GM12878 (cell line): Measurements from ENCODE around the gene LMBR1. TPM values are rescaled to one million over a fixed set of nuclear protein-coding genes. Genes with fewer than 3 reads are reported as not detected.

Experiments
- ATAC-seq: fragments of 200-7000 bp; cut with Tn5 transposase; 3 replicates; pipeline ENCODE4 v1.9.1; 2020; ENCODE audit warnings: mild to moderate bottlenecking, moderate library complexity
- BruUV-seq: library from RNA; stranded (reverse); fragments of 400-500 nt; replicated peaks from 2 replicates; lab custom pipeline; 2021; lab: Mats Ljungman, UMichigan
- CTCF ChIA-PET: fragments of 300-600 bp; sonication (Branson Sonifier 250); formaldehyde crosslinking; extraction: SDS; loops from one replicate; lab custom pipeline; 2021; ENCODE audit warnings: inconsistent platforms; lab: Yijun Ruan, JAX
- POLR2A ChIA-PET: fragments of 350-600 bp; formaldehyde crosslinking; extraction: SDS; loops from one replicate; lab custom pipeline; 2021; ENCODE audit warnings: inconsistent platforms; lab: Charles Lee
- RAD21 ChIA-PET: fragments of 300-600 bp; sonication (Branson Sonifier 250); formaldehyde crosslinking; loops from one replicate; lab custom pipeline; 2023; ENCODE audit warnings: antibody characterized with exemption; ENCODE audit not compliant: unreplicated experiment; lab: Charles Lee
- SMC1A ChIA-PET: fragments of 300-600 bp; sonication (Branson Sonifier 250); formaldehyde crosslinking; loops from one replicate; lab custom pipeline; 2023; ENCODE audit not compliant: unreplicated experiment, uncharacterized antibody; lab: Charles Lee
- DNase-seq: peaks from one replicate; pipeline ENCODE4 v3.0.0-alpha.2; 2011; ENCODE audit warnings: low read depth, low spot score
- FAIRE-seq: peaks from 3 replicates; lab custom pipeline; 2011; peaks lifted over from hg19 to GRCh38; lab: Jason Lieb, UNC
- H2AFZ ChIP-seq: 2 replicates; pipeline ENCODE4 v1.6.0; 2011; ENCODE audit warnings: low read depth, low read length, control low read depth; ENCODE audit not compliant: control insufficient read depth
- H3K27ac ChIP-seq: 2 replicates; pipeline ENCODE4 v1.5.1; 2011; ENCODE audit warnings: control low read depth; ENCODE audit not compliant: control insufficient read depth, insufficient read depth
- H3K27me3 ChIP-seq, 2 experiments: replicated peaks in 1 of 2; 2 replicates each; pipeline versions ENCODE4 v1.6.0 to v1.6.1; 2011; ENCODE audit warnings: low read length in 1 of 2; ENCODE audit not compliant: control insufficient read depth in 2 of 2, insufficient read depth in 2 of 2
- H3K36me3 ChIP-seq, 2 experiments: 2 replicates each; pipeline ENCODE4 v1.5.1; 2011; ENCODE audit warnings: low read length in 1 of 2; ENCODE audit not compliant: control insufficient read depth in 2 of 2, insufficient read depth in 2 of 2
- H3K4me1 ChIP-seq: 2 replicates; pipeline ENCODE4 v1.6.1; 2011; ENCODE audit warnings: mild to moderate bottlenecking, low read length, moderate library complexity, mixed read lengths; ENCODE audit not compliant: control insufficient read depth, insufficient read depth
- H3K4me2 ChIP-seq: 2 replicates; pipeline ENCODE4 v1.6.0; 2011; ENCODE audit warnings: control low read depth; ENCODE audit not compliant: control insufficient read depth, insufficient read depth
- H3K4me3 ChIP-seq: fragments of 200-600 bp; sonication (generic); 2 replicates; pipeline ENCODE4 v1.5.1; 2016
- H3K79me2 ChIP-seq: 2 replicates; pipeline ENCODE4 v1.6.0; 2011; ENCODE audit warnings: low read length; ENCODE audit not compliant: control insufficient read depth, insufficient read depth
- H3K9ac ChIP-seq: 2 replicates; pipeline ENCODE4 v1.8.0; 2011; ENCODE audit warnings: low read length, control low read depth, mixed read lengths; ENCODE audit not compliant: control insufficient read depth, insufficient read depth
- H3K9me3 ChIP-seq: replicated peaks from 3 replicates; pipeline ENCODE4 v1.5.1; 2011; ENCODE audit warnings: mild to moderate bottlenecking, low read length; ENCODE audit not compliant: control insufficient read depth, insufficient read depth
- H4K20me1 ChIP-seq: 2 replicates; pipeline ENCODE4 v1.6.0; 2011; ENCODE audit not compliant: control insufficient read depth, insufficient read depth
- ATF2 ChIP-seq: IDR thresholded peaks from 2 replicates; pipeline ENCODE4 v1.6.1; 2012; ENCODE audit warnings: low read length, inconsistent platforms
- BCL11A ChIP-seq: IDR thresholded peaks from 2 replicates; pipeline ENCODE4 v1.6.1; 2011; ENCODE audit warnings: low read depth, low read length
- CREM ChIP-seq: IDR thresholded peaks from 2 replicates; pipeline ENCODE4 v1.6.1; 2014; ENCODE audit warnings: antibody characterized with exemption, low read depth
- EZH2 ChIP-seq: IDR thresholded peaks from 2 replicates; pipeline ENCODE4 v1.6.1; 2012; ENCODE audit warnings: low read depth, mild to moderate bottlenecking, control low read depth, inconsistent platforms, low read length, borderline replicate concordance; ENCODE audit not compliant: control insufficient read depth
- GABPA ChIP-seq: IDR thresholded peaks from 2 replicates; pipeline ENCODE4 v1.6.1; 2014; ENCODE audit warnings: antibody characterized with exemption, low read depth, mild to moderate bottlenecking, inconsistent platforms
- IKZF1 ChIP-seq: fragments of 450-650 bp; conservative IDR thresholded peaks from 2 replicates; pipeline ENCODE4 v1.6.1; 2017; ENCODE audit warnings: antibody characterized with exemption, mild to moderate bottlenecking
- IRF4 ChIP-seq: IDR thresholded peaks from 2 replicates; pipeline ENCODE4 v1.6.1; 2011; ENCODE audit warnings: low read depth, low read length
- JUND ChIP-seq: IDR thresholded peaks from 2 replicates; pipeline ENCODE4 v1.6.1; 2012; ENCODE audit warnings: low read depth, mild to moderate bottlenecking, low read length, improper control_type of control experiment, moderate library complexity
- LARP7 ChIP-seq: fragments of 450-650 bp; IDR thresholded peaks from 2 replicates; pipeline ENCODE4 v1.6.1; 2017; ENCODE audit warnings: mild to moderate bottlenecking
- MAX ChIP-seq: IDR thresholded peaks from 2 replicates; pipeline ENCODE4 v1.6.1; 2012; ENCODE audit warnings: low read depth, low read length, improper control_type of control experiment
- MXI1 ChIP-seq: fragments of 150-350 bp; IDR thresholded peaks from 2 replicates; pipeline ENCODE4 v1.6.1; 2011; ENCODE audit warnings: low read depth, mild to moderate bottlenecking, inconsistent platforms, low read length, improper control_type of control experiment
- NFIC ChIP-seq: IDR thresholded peaks from 2 replicates; pipeline ENCODE4 v1.6.1; 2012; ENCODE audit warnings: low read depth, mild to moderate bottlenecking, inconsistent platforms, low read length, moderate library complexity
- RELA ChIP-seq: fragments of 450-650 bp; IDR thresholded peaks from 2 replicates; pipeline ENCODE4 v1.8.0; 2014; ENCODE audit warnings: borderline replicate concordance; ENCODE audit not compliant: partially characterized antibody
- TCF7 ChIP-seq: IDR thresholded peaks from 2 replicates; pipeline ENCODE4 v1.6.1; 2014; ENCODE audit warnings: antibody characterized with exemption, borderline replicate concordance
- ZZZ3 ChIP-seq: IDR thresholded peaks from 2 replicates; pipeline ENCODE4 v1.6.1; 2011; ENCODE audit warnings: low read depth; ENCODE audit not compliant: control insufficient read depth, insufficient read length
- WGBS: methylation state at CpG from one replicate; pipeline ENCODE4 v1.1.6; 2016; ENCODE audit warnings: low lambda C conversion rate; ENCODE audit not compliant: insufficient replicate concordance, insufficient coverage; ENCODE audit errors: missing lambda C conversion rate; 5-methylcytosine and 5-hydroxymethylcytosine counted together
- in situ Hi-C: fragments of 300-500 bp; cut with MboI; formaldehyde crosslinking; loops from 9 replicates; pipeline ENCODE4 v1.14.3; 2018; ENCODE audit warnings: mixed read lengths
- intact Hi-C: fragments of 100-400 bp; cut with micrococcal nuclease; formaldehyde crosslinking; loops from one replicate; pipeline ENCODE4 v1.14.2; 2022; ENCODE audit not compliant: unreplicated experiment
- polyA plus RNA-seq, 11 experiments: library from polyadenylated mRNA; depleted of rRNA in 4 of 11; unstranded in 6 of 11; stranded (reverse) in 5 of 11; fragments of >200 nt; fragmentation: Nextera tagmentation in 4 of 11; fragmentation: Illumina TruSeq in 1 of 11; extraction: Ambion mirVana in 4 of 11; extraction: Trizol in 1 of 11; gene quantifications; 1 replicate in 1 of 11; 2 replicates in 10 of 11; pipeline versions ENCODE4 v1.2.1 to v1.2.3, GENCODE V29; 2011 to 2016; ENCODE audit warnings: inconsistent platforms in 2 of 11, missing spikeins in 2 of 11, low read depth in 1 of 11
- total RNA-seq, 4 experiments: library from RNA; depleted of rRNA in 3 of 4; stranded (reverse); fragments of >200 nt in 3 of 4; fragmentation: Illumina TruSeq in 1 of 4; extraction: Trizol in 1 of 4; gene quantifications; 2 replicates each; pipeline versions ENCODE4 v1.2.1 to v1.2.3, GENCODE V29; 2013 to 2021
- TF ChIP-seq, protein P1 (sequence below): IDR thresholded peaks from 2 replicates; pipeline ENCODE4 v1.6.1; 2012; ENCODE audit warnings: low read depth, low read length, improper control_type of control experiment

The LMBR1 gene
- total and polyA plus RNA-seq, 10 of the 15 experiments (the other 5 are each of a cell fraction or from before 2014, with no cell fraction given) = 4.0 to 63.5 (median 28.8) TPM

DNA sequence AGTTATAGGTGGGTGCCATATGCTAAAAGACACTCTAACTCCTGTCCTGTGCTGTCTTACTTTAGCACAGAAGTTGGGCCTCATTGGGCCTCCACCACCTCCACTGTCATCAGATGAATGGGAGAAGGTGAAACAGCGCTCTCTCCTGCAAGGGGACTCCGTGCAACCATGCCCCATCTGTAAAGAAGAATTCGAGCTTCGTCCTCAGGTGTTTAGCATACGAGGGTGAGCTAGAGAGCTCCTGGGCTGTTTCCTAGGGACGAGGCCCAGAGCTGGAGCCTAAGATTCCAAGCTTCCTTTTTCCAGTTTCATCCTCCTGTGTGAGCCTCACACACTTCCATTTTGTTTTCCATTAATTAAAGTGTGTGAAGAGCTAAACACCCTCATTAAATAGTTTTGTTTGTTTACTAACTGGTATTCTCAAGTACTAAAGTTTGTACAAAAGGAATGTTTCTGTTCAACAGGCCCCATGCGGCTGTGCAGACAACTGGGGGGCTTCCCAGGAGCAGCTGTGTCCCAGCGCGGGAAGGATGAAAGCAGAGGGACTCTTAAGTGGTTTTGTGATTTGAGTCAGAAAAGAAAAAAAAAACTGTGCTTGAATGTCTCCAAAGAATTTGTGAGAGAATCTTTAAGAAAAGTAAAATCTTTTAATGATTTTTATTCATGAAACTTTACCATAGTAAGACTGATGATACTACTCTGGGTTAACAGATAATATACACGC is 238.3 kb downstream of the LMBR1 start:
- Histone ChIP-seq H3K9ac (no peak overlapping the region), H2AFZ (peak overlapping the region; percentile 15; the same call in 1 of the 2 replicates), H4K20me1 (no peaks in the 10 kb centered on the region), H3K27ac (no peak overlapping the region; the same call in 1 of the 2 replicates), H3K9me3 (no peaks in the 10 kb centered on the region), H3K79me2 (no peaks in the 10 kb centered on the region), H3K4me3 (no peak overlapping the region), H3K36me3 (no peaks in the 10 kb centered on the region), H3K27me3 (no peaks in the 10 kb centered on the region), H3K4me1 (peaks cover 22% of the 10 kb centered on the region), H3K4me2 (no peak overlapping the region; the same call in 1 of the 2 replicates)
- no TSS peak for BruUV-seq
- ATAC-seq (peak; percentile 58), DNase-seq (no peak), FAIRE-seq (no peak)
- 59% methylated on average over 10 of the region's 10 CpGs for WGBS
- in situ Hi-C loops = no loop called here
- RAD21 ChIA-PET = interaction anchor here (1.2 to 2.4 kb wide), 3 partner anchors 13 to 126 kb away, joined by 4 to 11 read pairs (median 4); partner anchors contain the start of gene RNF32
- POLR2A ChIA-PET = interaction anchor here (0.6 to 2.2 kb wide), 3 partner anchors 11 to 82 kb away, joined by 3 to 9 read pairs (median 3); partner anchors contain the start of gene RNF32
- intact Hi-C loops = no loop called here
- SMC1A ChIA-PET = interaction anchor here (0.6 to 2.3 kb wide), 5 partner anchors 12 to 162 kb away, joined by 3 to 13 read pairs (median 4); partner anchors contain the start of gene RNF32
- CTCF ChIA-PET = interaction anchor here (1.0 to 2.6 kb wide), 4 partner anchors 13 to 162 kb away, joined by 3 to 10 read pairs (median 5); no protein-coding TSS in a partner anchor
- TF ChIP-seq LARP7 = no peak
- no peak for TF ChIP-seq BCL11A
- TF ChIP-seq ATF2 = no peak
- peak; percentile 96 for TF ChIP-seq TCF7
- no peak for TF ChIP-seq RELA
- TF ChIP-seq IKZF1 = peak; percentile 32; the same call in 1 of the 2 replicates
- no peak for TF ChIP-seq MXI1
- peak; percentile 64; the same call in 1 of the 2 replicates for TF ChIP-seq IRF4
- no peak for TF ChIP-seq EZH2
- peak; percentile 32; the same call in 1 of the 2 replicates for TF ChIP-seq CREM
- TF ChIP-seq JUND = peak; percentile 42; the same call in 1 of the 2 replicates
- TF ChIP-seq MAX = no peak
- peak; percentile 63 for TF ChIP-seq NFIC
- TF ChIP-seq ZZZ3 = no peak
- TF ChIP-seq GABPA = 0 out of 2 replicates have a peak, but pooled peaks have one; percentile 23
- TF ChIP-seq, protein P1, sequence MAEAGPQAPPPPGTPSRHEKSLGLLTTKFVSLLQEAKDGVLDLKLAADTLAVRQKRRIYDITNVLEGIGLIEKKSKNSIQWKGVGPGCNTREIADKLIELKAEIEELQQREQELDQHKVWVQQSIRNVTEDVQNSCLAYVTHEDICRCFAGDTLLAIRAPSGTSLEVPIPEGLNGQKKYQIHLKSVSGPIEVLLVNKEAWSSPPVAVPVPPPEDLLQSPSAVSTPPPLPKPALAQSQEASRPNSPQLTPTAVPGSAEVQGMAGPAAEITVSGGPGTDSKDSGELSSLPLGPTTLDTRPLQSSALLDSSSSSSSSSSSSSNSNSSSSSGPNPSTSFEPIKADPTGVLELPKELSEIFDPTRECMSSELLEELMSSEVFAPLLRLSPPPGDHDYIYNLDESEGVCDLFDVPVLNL = peak; percentile 51; the same call in 1 of the 2 replicates
